Osteoblast (primary cell): Measurements from ENCODE around the gene POU6F2. TPM values are rescaled to one million over a fixed set of nuclear protein-coding genes. Genes with fewer than 3 reads are reported as not detected.

ENCODE experiments used
- DNase-seq: peaks from one replicate; pipeline ENCODE4 v3.0.0; 2011; ENCODE audit warnings: low spot score, mixed read lengths; ENCODE audit not compliant: insufficient read length; ENCODE audit errors: missing footprints
- H2AFZ ChIP-seq: 2 replicates; pipeline ENCODE4 v1.6.0; 2011; ENCODE audit warnings: mild to moderate bottlenecking, low read length
- H3K27ac ChIP-seq: 2 replicates; pipeline ENCODE4 v1.5.1; 2011; ENCODE audit warnings: mild to moderate bottlenecking, low read depth, low read length, moderate library complexity
- H3K27me3 ChIP-seq: 2 replicates; pipeline ENCODE4 v1.6.0; 2012; ENCODE audit warnings: mild to moderate bottlenecking, control low read depth, inconsistent platforms, low read length, moderate library complexity; ENCODE audit not compliant: insufficient read depth
- H3K36me3 ChIP-seq: 2 replicates; pipeline ENCODE4 v1.5.1; 2011; ENCODE audit warnings: mild to moderate bottlenecking, low read length, control low read depth, moderate library complexity; ENCODE audit not compliant: insufficient read depth
- H3K4me1 ChIP-seq: 2 replicates; pipeline ENCODE4 v1.5.1; 2011; ENCODE audit warnings: mild to moderate bottlenecking, low read length, control low read depth, moderate library complexity; ENCODE audit not compliant: insufficient read depth
- H3K4me2 ChIP-seq: 2 replicates; pipeline ENCODE4 v1.6.0; 2011; ENCODE audit warnings: mild to moderate bottlenecking, low read length; ENCODE audit not compliant: insufficient read depth
- H3K4me3 ChIP-seq: fragments of 200-600 bp; sonication (generic); 3 replicates; pipeline ENCODE4 v1.5.1; 2012; ENCODE audit warnings: mild to moderate bottlenecking, low read length, inconsistent platforms; ENCODE audit not compliant: insufficient read depth
- H3K79me2 ChIP-seq: 2 replicates; pipeline ENCODE4 v1.6.0; 2012; ENCODE audit warnings: mild to moderate bottlenecking, low read length, control low read depth, inconsistent platforms; ENCODE audit not compliant: insufficient read depth
- H3K9me3 ChIP-seq: 2 replicates; pipeline ENCODE4 v1.5.1; 2011; ENCODE audit warnings: low read depth, low read length, control low read depth
- H4K20me1 ChIP-seq: 2 replicates; pipeline ENCODE4 v1.6.0; 2012; ENCODE audit warnings: mild to moderate bottlenecking, low read length, control low read depth; ENCODE audit not compliant: insufficient read depth
- total RNA-seq: library from RNA; depleted of rRNA; stranded (reverse); fragments of >200 nt; gene quantifications from 2 replicates; pipeline ENCODE4 v1.2.3, GENCODE V29; 2012
- TF ChIP-seq, protein P1 (sequence below): IDR thresholded peaks from 2 replicates; pipeline ENCODE4 v1.5.1; 2011; ENCODE audit warnings: mild to moderate bottlenecking, low read depth, low read length, moderate library complexity; ENCODE audit errors: extremely low read depth

The POU6F2 gene
- total RNA-seq, 1 donor: not detected

DNA sequence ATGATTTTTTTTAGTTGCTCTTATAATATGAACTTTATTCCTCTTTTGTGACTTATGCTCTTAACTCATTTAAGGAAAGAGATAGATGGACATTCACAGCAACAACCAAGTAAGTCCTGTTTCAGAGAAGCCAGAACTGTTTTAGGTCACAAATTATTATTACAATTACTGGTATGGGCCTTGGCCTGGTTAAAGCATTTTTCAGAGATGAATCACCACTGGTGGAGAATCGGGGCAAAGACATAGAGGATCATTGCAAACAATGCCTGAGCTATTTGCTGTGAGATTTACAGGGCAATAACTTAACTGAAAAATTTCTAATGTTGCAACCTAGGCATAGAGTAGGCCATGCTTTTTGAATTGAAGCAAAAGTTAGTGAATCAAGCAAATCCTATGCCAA lies 450.5 kb downstream of the POU6F2 start:
- no peak overlapping the region for H2AFZ ChIP-seq
- H3K4me2 ChIP-seq: no peak overlapping the region
- H3K36me3 ChIP-seq: no peaks in the 10 kb centered on the region

DNA sequence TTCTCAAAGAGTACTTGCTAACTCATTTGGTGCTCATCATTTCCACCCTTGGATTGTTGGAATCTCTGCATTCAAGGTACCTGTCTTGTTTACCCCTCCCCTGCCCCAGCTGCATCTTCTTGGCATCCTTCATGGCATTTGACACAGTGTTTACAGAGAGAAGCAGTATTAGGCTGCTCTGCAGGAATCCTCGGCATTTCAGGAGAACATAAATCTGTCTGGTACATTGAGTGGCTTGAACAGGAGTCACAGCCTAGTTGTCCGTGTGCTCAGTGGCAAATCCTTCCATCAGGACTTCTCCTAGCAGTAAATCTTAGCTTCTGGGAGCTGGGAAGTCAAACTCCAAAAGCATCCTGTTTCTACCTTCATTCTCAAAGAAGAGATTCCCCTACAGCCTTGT lies 451.7 kb downstream of the POU6F2 start:
- TF ChIP-seq, protein P1, sequence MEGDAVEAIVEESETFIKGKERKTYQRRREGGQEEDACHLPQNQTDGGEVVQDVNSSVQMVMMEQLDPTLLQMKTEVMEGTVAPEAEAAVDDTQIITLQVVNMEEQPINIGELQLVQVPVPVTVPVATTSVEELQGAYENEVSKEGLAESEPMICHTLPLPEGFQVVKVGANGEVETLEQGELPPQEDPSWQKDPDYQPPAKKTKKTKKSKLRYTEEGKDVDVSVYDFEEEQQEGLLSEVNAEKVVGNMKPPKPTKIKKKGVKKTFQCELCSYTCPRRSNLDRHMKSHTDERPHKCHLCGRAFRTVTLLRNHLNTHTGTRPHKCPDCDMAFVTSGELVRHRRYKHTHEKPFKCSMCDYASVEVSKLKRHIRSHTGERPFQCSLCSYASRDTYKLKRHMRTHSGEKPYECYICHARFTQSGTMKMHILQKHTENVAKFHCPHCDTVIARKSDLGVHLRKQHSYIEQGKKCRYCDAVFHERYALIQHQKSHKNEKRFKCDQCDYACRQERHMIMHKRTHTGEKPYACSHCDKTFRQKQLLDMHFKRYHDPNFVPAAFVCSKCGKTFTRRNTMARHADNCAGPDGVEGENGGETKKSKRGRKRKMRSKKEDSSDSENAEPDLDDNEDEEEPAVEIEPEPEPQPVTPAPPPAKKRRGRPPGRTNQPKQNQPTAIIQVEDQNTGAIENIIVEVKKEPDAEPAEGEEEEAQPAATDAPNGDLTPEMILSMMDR: no peak
- H3K27me3 ChIP-seq: no peaks in the 10 kb centered on the region
- peaks cover 2% of the 10 kb centered on the region for H3K4me1 ChIP-seq
- no peak overlapping the region for H3K4me2 ChIP-seq
- no peaks in the 10 kb centered on the region for H3K9me3 ChIP-seq
- H3K36me3 ChIP-seq: no peaks in the 10 kb centered on the region
- H3K79me2 ChIP-seq: no peaks in the 10 kb centered on the region
- DNase-seq: no peak
- no peaks in the 10 kb centered on the region for H4K20me1 ChIP-seq
- no peak overlapping the region for H3K27ac ChIP-seq
- H3K4me3 ChIP-seq: no peak overlapping the region
- H2AFZ ChIP-seq: no peak overlapping the region

More for the DNA sequence above, 450.5 kb downstream of the POU6F2 start:
- Histone ChIP-seq H3K27ac (no peak overlapping the region), H3K79me2 (no peaks in the 10 kb centered on the region), H3K9me3 (no peaks in the 10 kb centered on the region), H3K4me3 (no peak overlapping the region), H3K4me1 (peaks cover 2% of the 10 kb centered on the region), H4K20me1 (no peaks in the 10 kb centered on the region), H3K27me3 (no peaks in the 10 kb centered on the region)
- DNase-seq: no peak
- TF ChIP-seq, protein P1: no peak

DNA sequence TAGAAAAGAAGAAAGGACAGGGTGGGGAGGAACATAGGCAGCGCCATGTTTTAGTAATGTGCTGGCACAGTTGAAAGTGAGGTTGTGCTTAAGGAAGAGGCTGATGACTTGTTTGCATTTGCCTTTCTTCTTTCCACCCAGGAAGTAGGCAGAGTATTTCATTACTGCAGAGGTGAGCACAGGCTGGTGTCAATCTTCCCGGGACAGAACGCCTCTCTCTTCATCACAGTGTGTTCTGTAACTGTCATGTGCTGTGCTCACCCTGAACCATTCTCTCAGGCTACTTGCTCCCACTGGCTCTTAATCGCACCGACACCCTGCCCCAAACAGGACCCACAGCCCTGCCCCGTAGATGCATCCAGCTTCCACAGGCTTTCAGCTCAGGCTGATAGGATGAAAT lies 452.7 kb downstream of the POU6F2 start:
- Histone ChIP-seq H2AFZ (no peak overlapping the region), H3K27me3 (no peaks in the 10 kb centered on the region), H3K4me1 (peaks cover 2% of the 10 kb centered on the region), H3K79me2 (no peaks in the 10 kb centered on the region), H3K9me3 (no peaks in the 10 kb centered on the region), H3K36me3 (no peaks in the 10 kb centered on the region), H3K4me3 (no peak overlapping the region), H3K27ac (no peak overlapping the region), H4K20me1 (no peaks in the 10 kb centered on the region), H3K4me2 (no peak overlapping the region)
- no peak for DNase-seq
- TF ChIP-seq, protein P1: no peak

DNA sequence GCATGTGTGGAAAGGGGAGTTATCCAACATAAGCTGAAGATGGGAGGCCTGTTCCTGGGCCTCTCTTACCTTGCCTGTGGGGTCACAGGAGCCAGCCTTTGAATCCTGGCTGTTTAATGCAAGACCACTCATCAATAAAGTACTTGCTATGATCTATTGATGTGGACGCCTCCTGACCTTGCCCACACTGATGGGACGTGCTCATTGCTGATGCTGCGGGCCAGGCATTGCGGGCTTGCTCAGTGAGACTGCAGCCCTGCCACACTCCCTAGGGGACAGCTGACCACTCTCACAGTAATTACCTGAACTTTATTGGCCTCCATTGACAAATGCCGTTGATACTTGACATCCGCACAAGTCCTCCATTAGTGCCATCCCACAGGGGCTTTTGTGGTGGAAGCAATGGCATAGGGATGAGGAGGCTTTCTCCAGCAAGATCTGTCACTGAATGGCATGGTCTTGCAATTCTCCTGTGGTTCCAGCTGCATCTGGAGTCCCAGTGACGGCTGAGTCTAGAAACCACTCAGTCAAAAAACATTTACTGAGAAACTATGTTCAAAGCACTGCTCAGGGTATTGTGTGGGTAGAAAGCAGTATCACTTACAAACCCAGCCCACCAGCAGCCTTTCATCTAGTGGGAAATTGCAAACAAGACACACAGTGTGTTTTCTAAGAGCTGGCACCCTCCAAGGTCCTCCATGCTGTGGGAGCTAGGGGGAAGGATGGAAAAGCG lies 453.4 kb downstream of the POU6F2 start:
- Histone ChIP-seq H2AFZ (no peak overlapping the region), H3K4me2 (no peak overlapping the region), H3K36me3 (no peaks in the 10 kb centered on the region), H3K79me2 (no peaks in the 10 kb centered on the region), H3K27me3 (no peaks in the 10 kb centered on the region), H4K20me1 (no peaks in the 10 kb centered on the region), H3K4me3 (no peak overlapping the region), H3K4me1 (peaks cover 2% of the 10 kb centered on the region), H3K27ac (no peak overlapping the region), H3K9me3 (no peaks in the 10 kb centered on the region)
- TF ChIP-seq, protein P1: no peak
- DNase-seq: no peak
